ENCODE measurements around the gene LRP1-AS. TPM values are rescaled to one million over a fixed set of nuclear protein-coding genes. Genes with fewer than 3 reads are reported as not detected.
A peak's percentile ranks its signal among the peaks of the same experiment; 100 is the strongest.

The LRP1-AS gene
- total RNA-seq, 2 experiments from 2014 or later, result not detected

DNA sequence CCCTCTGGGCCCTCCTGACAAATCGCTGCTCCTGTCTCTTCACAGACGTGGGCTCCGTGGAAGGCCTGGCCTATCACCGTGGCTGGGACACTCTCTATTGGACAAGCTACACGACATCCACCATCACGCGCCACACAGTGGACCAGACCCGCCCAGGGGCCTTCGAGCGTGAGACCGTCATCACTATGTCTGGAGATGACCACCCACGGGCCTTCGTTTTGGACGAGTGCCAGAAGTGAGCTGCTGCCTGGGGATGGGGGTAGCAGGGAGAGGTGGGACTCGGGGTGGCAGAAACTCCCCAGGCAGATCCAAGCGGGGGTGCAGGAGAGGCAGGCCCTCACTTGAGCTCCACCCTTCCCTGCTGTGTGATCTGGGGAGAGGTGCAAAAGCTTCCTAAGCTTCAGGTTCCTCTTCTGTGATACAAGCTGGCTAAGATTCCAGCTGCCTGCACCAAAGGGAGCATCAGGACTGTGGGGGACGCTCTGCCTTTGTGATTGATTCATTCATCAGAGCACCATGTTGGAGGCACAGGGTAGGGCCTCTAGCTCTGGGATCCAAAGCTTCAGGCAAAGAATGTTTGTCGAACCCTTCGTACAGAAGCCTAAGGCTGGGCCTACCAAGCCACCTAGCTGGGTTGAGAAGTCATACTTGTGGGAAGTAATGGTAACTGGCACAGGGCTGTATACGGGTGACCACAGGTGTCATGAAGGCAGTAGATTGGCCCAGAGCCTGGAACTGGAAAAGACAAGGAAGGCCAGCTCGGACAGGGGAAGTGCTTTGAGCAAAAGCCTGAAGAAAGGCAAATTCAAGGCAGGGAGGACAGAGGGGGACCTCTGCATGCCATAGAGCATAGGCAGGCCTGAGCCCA lies 40.0 kb upstream of the LRP1-AS start:
- Mint-ChIP-seq H3K27ac (no peak overlapping the region), H3K27me3 (ENCODE audit: low read depth) (no peaks in the 10 kb centered on the region), H3K9me3 (no peaks in the 10 kb centered on the region), H3K4me1 (ENCODE audit: low read depth) (no peaks in the 10 kb centered on the region), H3K36me3 (ENCODE audit: low read depth) (no peaks in the 10 kb centered on the region), H3K4me3 (no peak overlapping the region)
- DNase-seq, result no peak
- intact Hi-C loops (cut with micrococcal nuclease), result no loop called here
- CTCF ChIA-PET, result interaction anchor here (0.6 to 3.3 kb wide), 6 partner anchors 11 to 267 kb away, joined by 3 to 17 read pairs (median 8); no protein-coding TSS in a partner anchor

DNA sequence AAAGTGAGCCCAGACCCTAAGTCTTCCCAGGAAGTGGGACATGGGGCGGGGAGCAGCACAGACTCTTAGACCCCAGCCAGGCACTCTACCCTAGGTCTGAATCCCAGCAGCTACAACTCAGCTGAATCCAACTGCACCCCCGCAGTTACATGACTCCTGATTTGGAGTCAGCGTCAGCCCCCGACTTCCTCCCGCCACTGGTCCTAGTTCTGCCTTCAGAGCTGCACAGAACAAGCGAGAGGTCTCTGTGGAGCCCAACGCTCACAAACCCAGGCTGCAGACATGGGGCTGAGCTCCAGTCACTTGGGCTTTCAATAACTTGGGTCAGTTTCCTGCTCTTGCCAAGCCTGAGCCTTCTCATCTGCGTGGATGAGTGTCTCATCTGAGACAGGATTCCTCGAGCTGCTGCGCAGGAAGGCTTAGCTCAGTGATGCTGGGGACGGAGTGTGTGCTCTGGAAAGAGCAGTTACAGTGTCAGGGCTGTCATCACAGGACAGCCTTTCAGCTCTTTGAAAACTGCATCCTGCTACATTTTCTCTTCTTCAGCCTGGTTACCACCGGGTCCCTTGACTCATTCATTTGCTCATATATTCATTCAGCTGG lies 38.6 kb upstream of the LRP1-AS start:
- CTCF ChIA-PET, result interaction anchor here (0.7 to 3.3 kb wide), 9 partner anchors 10 to 199 kb away, joined by 3 to 17 read pairs (median 4); partner anchors contain the start of gene LRP1
- H3K4me1 Mint-ChIP-seq (ENCODE audit: low read depth), result no peaks in the 10 kb centered on the region
- intact Hi-C loops (cut with micrococcal nuclease), result no loop called here

GRCh38 chr12:57185403-57185802 lies 38.0 kb upstream of the LRP1-AS start:
- Mint-ChIP-seq H3K4me3 (no peak overlapping the region), H3K36me3 (ENCODE audit: low read depth) (no peaks in the 10 kb centered on the region), H3K9me3 (no peaks in the 10 kb centered on the region), H3K4me1 (ENCODE audit: low read depth) (no peaks in the 10 kb centered on the region), H3K27ac (no peak overlapping the region), H3K27me3 (ENCODE audit: low read depth) (no peaks in the 10 kb centered on the region)
- intact Hi-C loops (cut with micrococcal nuclease), result no loop called here
- no peak for DNase-seq
- CTCF ChIA-PET, result interaction anchor here (0.8 to 6.0 kb wide), 6 partner anchors 12 to 63 kb away, joined by 3 to 125 read pairs (median 8); partner anchors contain the start of gene LRP1

More for the DNA sequence above, 38.6 kb upstream of the LRP1-AS start:
- Mint-ChIP-seq H3K36me3 (ENCODE audit: low read depth) (no peaks in the 10 kb centered on the region), H3K9me3 (no peaks in the 10 kb centered on the region), H3K27ac (no peak overlapping the region), H3K27me3 (ENCODE audit: low read depth) (no peaks in the 10 kb centered on the region), H3K4me3 (no peak overlapping the region)
- DNase-seq, result no peak

DNA sequence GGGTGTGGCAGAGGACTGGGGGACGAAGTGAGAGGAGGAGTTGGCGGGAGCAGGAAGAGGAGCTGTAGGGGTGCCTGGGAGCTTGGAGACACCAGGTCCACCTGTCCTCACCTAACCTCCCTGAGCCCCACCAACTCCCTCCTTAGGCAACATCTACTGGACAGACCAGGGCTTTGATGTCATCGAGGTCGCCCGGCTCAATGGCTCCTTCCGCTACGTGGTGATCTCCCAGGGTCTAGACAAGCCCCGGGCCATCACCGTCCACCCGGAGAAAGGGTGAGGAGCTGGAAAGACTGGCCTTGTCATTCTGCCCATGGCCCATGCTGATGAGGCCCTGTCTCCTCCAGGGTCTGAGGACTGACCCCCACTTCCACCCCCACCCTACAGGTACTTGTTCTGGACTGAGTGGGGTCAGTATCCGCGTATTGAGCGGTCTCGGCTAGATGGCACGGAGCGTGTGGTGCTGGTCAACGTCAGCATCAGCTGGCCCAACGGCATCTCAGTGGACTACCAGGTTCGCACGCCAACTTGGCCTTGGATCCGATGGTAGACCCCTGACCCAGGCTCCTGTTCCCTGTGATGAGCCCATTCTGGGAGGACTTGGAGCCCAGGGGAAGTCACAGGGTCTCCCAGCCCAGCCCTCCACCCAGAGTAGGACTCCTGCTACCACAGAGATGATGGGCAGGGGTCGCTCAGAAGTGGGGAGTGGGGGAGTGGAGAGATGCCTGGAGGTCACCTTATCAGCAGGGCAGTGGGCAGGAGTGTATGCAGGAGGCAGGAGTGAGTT lies 36.7 kb upstream of the LRP1-AS start:
- no peak for DNase-seq
- intact Hi-C loops (cut with micrococcal nuclease), result loop anchor here (1.0 to 5.0 kb wide), 4 partner anchors 60 to 427 kb away; no protein-coding TSS in a partner anchor
- Mint-ChIP-seq H3K36me3 (ENCODE audit: low read depth) (no peaks in the 10 kb centered on the region), H3K4me3 (no peak overlapping the region), H3K9me3 (no peaks in the 10 kb centered on the region), H3K27me3 (ENCODE audit: low read depth) (no peaks in the 10 kb centered on the region), H3K27ac (no peak overlapping the region), H3K4me1 (ENCODE audit: low read depth) (no peaks in the 10 kb centered on the region)
- CTCF ChIA-PET, result interaction anchor here (0.6 to 6.0 kb wide), 15 partner anchors 9 to 457 kb away, joined by 3 to 125 read pairs (median 5); partner anchors contain the start of genes LRP1 and LRP1-AS

GRCh38 chr12:57182918-57183575 lies 35.6 kb upstream of the LRP1-AS start:
- peak; percentile 90 for DNase-seq
- intact Hi-C loops (cut with micrococcal nuclease), result loop anchor here (1.0 to 5.0 kb wide), 4 partner anchors 59 to 426 kb away; no protein-coding TSS in a partner anchor
- H3K36me3 Mint-ChIP-seq (ENCODE audit: low read depth), result no peaks in the 10 kb centered on the region
- no peaks in the 10 kb centered on the region for H3K4me1 Mint-ChIP-seq (ENCODE audit: low read depth)
- H3K4me3 Mint-ChIP-seq, result no peak overlapping the region
- CTCF ChIA-PET, result interaction anchor here (0.5 to 6.0 kb wide), 23 partner anchors 8 to 440 kb away, joined by 3 to 125 read pairs (median 4); partner anchors contain the start of genes LRP1-AS, TAC3 and ZBTB39
- H3K27ac Mint-ChIP-seq, result no peak overlapping the region
- H3K9me3 Mint-ChIP-seq, result no peaks in the 10 kb centered on the region
- no peaks in the 10 kb centered on the region for H3K27me3 Mint-ChIP-seq (ENCODE audit: low read depth)

DNA sequence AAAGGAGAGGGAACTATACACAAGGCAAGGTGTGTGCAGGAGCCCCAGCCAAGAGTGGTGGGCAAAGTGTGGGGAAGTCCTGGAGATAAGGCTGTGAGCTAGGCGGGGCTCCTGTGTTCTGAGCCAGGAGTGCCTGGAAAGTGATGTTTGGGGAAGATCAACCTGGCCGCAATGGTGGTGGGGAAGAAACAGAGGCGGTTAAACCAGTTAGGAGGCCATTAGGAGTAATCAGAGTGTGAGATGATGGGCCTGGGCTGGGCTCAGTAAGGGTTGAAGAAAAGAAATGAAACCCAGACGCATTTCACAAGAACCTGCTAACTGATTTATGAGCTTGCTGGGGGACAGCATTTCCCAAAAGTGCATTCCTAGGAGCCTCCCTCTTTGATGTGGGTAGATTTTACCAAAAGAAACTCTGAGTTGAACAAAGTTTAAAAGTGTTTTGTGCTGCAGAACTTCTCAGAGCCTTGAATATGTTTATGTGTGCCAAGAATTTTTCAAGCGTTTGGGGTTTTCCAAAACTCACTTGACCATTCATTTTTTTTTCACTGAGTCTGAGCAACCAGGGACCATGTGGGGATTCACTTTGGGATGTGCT lies 34.2 kb upstream of the LRP1-AS start:
- no peak for DNase-seq
- intact Hi-C loops (cut with micrococcal nuclease), result loop anchor here (5.0 kb wide), 1 partner anchor 424 kb away; no protein-coding TSS in a partner anchor
- Mint-ChIP-seq H3K4me3 (no peak overlapping the region), H3K36me3 (ENCODE audit: low read depth) (no peaks in the 10 kb centered on the region), H3K27me3 (ENCODE audit: low read depth) (no peaks in the 10 kb centered on the region), H3K4me1 (ENCODE audit: low read depth) (no peaks in the 10 kb centered on the region), H3K9me3 (no peaks in the 10 kb centered on the region), H3K27ac (no peak overlapping the region)
- CTCF ChIA-PET, result interaction anchor here (0.6 to 6.0 kb wide), 17 partner anchors 9 to 553 kb away, joined by 3 to 125 read pairs (median 4); partner anchors contain the start of gene TAC3

GRCh38 chr12:57181072-57181471 lies 33.7 kb upstream of the LRP1-AS start:
- intact Hi-C loops (cut with micrococcal nuclease), result loop anchor here (5.0 kb wide), 1 partner anchor 424 kb away; no protein-coding TSS in a partner anchor
- no peak overlapping the region for H3K4me3 Mint-ChIP-seq
- no peaks in the 10 kb centered on the region for H3K27me3 Mint-ChIP-seq (ENCODE audit: low read depth)
- no peaks in the 10 kb centered on the region for H3K36me3 Mint-ChIP-seq (ENCODE audit: low read depth)
- CTCF ChIA-PET, result interaction anchor here (0.6 to 6.0 kb wide), 9 partner anchors 9 to 172 kb away, joined by 3 to 125 read pairs (median 6); no protein-coding TSS in a partner anchor
- DNase-seq, result no peak
- H3K9me3 Mint-ChIP-seq, result no peaks in the 10 kb centered on the region
- H3K4me1 Mint-ChIP-seq (ENCODE audit: low read depth), result no peaks in the 10 kb centered on the region
- H3K27ac Mint-ChIP-seq, result no peak overlapping the region

DNA sequence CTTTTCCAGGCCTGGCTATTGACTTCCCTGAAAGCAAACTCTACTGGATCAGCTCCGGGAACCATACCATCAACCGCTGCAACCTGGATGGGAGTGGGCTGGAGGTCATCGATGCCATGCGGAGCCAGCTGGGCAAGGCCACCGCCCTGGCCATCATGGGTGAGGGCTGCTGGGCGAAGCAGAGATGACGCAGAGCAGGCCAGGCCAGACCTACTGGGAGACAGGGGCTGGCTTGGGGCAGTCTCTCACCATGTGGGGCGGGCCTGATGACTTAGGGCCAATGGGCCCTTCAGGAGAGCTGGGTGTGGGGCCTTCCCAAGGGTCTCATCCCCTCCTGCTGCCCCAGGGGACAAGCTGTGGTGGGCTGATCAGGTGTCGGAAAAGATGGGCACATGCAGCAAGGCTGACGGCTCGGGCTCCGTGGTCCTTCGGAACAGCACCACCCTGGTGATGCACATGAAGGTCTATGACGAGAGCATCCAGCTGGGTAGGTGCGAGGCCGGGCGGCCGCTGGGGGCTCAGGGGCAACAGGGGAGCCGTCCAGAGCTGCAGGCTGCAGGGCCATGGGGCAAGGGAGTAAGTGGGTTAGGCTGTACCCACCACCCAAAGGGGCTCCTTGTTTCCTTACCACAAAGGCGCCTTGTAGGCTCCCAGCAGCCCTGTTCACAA lies 33.0 kb upstream of the LRP1-AS start:
- H3K27me3 Mint-ChIP-seq (ENCODE audit: low read depth), result no peaks in the 10 kb centered on the region
- H3K36me3 Mint-ChIP-seq (ENCODE audit: low read depth), result no peaks in the 10 kb centered on the region
- no peak overlapping the region for H3K27ac Mint-ChIP-seq
- H3K9me3 Mint-ChIP-seq, result no peaks in the 10 kb centered on the region
- no peak for DNase-seq
- no peak overlapping the region for H3K4me3 Mint-ChIP-seq
- no peaks in the 10 kb centered on the region for H3K4me1 Mint-ChIP-seq (ENCODE audit: low read depth)
- CTCF ChIA-PET, result interaction anchor here (0.9 to 6.0 kb wide), 6 partner anchors 8 to 121 kb away, joined by 3 to 125 read pairs (median 5); no protein-coding TSS in a partner anchor
- intact Hi-C loops (cut with micrococcal nuclease), result loop anchor here (5.0 kb wide), 1 partner anchor 423 kb away; no protein-coding TSS in a partner anchor

DNA sequence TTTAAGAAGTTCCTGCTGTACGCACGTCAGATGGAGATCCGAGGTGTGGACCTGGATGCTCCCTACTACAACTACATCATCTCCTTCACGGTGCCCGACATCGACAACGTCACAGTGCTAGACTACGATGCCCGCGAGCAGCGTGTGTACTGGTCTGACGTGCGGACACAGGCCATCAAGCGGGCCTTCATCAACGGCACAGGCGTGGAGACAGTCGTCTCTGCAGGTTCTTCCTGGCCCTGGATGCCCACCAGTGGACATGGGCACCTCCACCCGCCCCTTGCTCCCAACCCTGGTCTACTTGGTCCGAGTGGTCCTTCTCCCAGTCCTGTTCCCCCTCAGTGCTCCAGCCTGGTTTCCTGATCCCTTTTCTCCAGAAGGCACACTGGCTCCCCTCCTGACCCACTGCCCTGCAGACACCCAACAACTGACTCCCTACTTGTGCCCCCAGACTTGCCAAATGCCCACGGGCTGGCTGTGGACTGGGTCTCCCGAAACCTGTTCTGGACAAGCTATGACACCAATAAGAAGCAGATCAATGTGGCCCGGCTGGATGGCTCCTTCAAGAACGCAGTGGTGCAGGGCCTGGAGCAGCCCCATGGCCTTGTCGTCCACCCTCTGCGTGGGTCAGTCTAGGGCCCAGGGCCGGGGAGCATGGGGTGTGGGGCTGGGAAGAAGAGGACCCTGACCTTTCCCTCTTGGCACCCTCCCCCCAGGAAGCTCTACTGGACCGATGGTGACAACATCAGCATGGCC lies 32.1 kb upstream of the LRP1-AS start:
- no peaks in the 10 kb centered on the region for H3K27me3 Mint-ChIP-seq (ENCODE audit: low read depth)
- H3K36me3 Mint-ChIP-seq (ENCODE audit: low read depth), result no peaks in the 10 kb centered on the region
- intact Hi-C loops (cut with micrococcal nuclease), result loop anchor here (5.0 kb wide), 1 partner anchor 422 kb away; no protein-coding TSS in a partner anchor
- H3K4me1 Mint-ChIP-seq (ENCODE audit: low read depth), result no peaks in the 10 kb centered on the region
- no peaks in the 10 kb centered on the region for H3K9me3 Mint-ChIP-seq
- CTCF ChIA-PET, result interaction anchor here (0.8 to 6.0 kb wide), 5 partner anchors 11 to 57 kb away, joined by 3 to 125 read pairs (median 4); no protein-coding TSS in a partner anchor
- no peak for DNase-seq
- no peak overlapping the region for H3K27ac Mint-ChIP-seq
- no peak overlapping the region for H3K4me3 Mint-ChIP-seq

GRCh38 chr12:57178213-57178612 lies 30.8 kb upstream of the LRP1-AS start:
- CTCF ChIA-PET, result interaction anchor here (0.8 to 1.5 kb wide), 3 partner anchors 13 to 109 kb away, joined by 3 to 5 read pairs (median 3); no protein-coding TSS in a partner anchor
- Mint-ChIP-seq H3K9me3 (no peaks in the 10 kb centered on the region), H3K36me3 (ENCODE audit: low read depth) (no peaks in the 10 kb centered on the region), H3K27me3 (ENCODE audit: low read depth) (no peaks in the 10 kb centered on the region), H3K4me1 (ENCODE audit: low read depth) (no peaks in the 10 kb centered on the region), H3K4me3 (no peak overlapping the region), H3K27ac (no peak overlapping the region)
- intact Hi-C loops (cut with micrococcal nuclease), result no loop called here
- no peak for DNase-seq
